OCI-LY7 (cell line): ENCODE data around the gene PPP2R1B. TPM values are rescaled to one million over a fixed set of nuclear protein-coding genes. Genes with fewer than 3 reads are reported as not detected.
"Not testable (repeated sequence)": the region's sequence is repeated elsewhere in the genome, so short reads cannot be mapped to it uniquely, and the experiment has no call there.

Source experiments
- BruUV-seq: library from RNA; stranded (reverse); fragments of 400-500 nt; replicated peaks from 2 replicates; lab custom pipeline; 2021; lab: Mats Ljungman, UMichigan
- CTCF ChIA-PET: fragments of 300-600 bp; sonication (Branson Sonifier 250); formaldehyde crosslinking; loops from one replicate; lab custom pipeline; 2022; ENCODE audit warnings: antibody characterized with exemption; ENCODE audit not compliant: unreplicated experiment; lab: Charles Lee
- POLR2A ChIA-PET: fragments of 300-600 bp; sonication (Branson Sonifier 250); formaldehyde crosslinking; loops from one replicate; lab custom pipeline; 2022; ENCODE audit warnings: antibody characterized with exemption; lab: Charles Lee
- DNase-seq: peaks from one replicate; pipeline ENCODE4 v3.0.0-alpha.2; 2015; ENCODE audit warnings: low spot score
- H2AFZ ChIP-seq: fragments of 200-600 bp; sonication (generic), shearing (Covaris generic); 2 replicates; pipeline ENCODE4 v1.6.1; 2014; ENCODE audit warnings: mild to moderate bottlenecking, antibody characterized with exemption, low read length, moderate library complexity
- H3K27ac ChIP-seq: fragments of 200-600 bp; sonication (generic); 2 replicates; pipeline ENCODE4 v1.5.1; 2014; ENCODE audit warnings: mixed run types, low read depth, mild to moderate bottlenecking, moderate library complexity, low read length, inconsistent platforms; ENCODE audit not compliant: poor library complexity, severe bottlenecking
- H3K36me3 ChIP-seq: fragments of 200-600 bp; sonication (generic); 2 replicates; pipeline ENCODE4 v1.6.1; 2014; ENCODE audit warnings: mild to moderate bottlenecking, antibody characterized with exemption, low read length, moderate library complexity, mixed read lengths; ENCODE audit not compliant: insufficient read depth
- H3K4me1 ChIP-seq: fragments of 200-600 bp; sonication (generic); 2 replicates; pipeline ENCODE4 v1.5.1; 2014; ENCODE audit warnings: mild to moderate bottlenecking, low read length; ENCODE audit not compliant: insufficient read depth, poor library complexity, severe bottlenecking
- H3K4me2 ChIP-seq: fragments of 200-600 bp; sonication (generic); 2 replicates; pipeline ENCODE4 v1.6.1; 2014; ENCODE audit warnings: mild to moderate bottlenecking, low read length
- H3K4me3 ChIP-seq: fragments of 200-600 bp; sonication (generic); 2 replicates; pipeline ENCODE4 v1.5.1; 2014; ENCODE audit warnings: mild to moderate bottlenecking, low read depth, low read length; ENCODE audit not compliant: poor library complexity, severe bottlenecking
- H3K79me2 ChIP-seq: fragments of 200-600 bp; sonication (generic); 2 replicates; pipeline ENCODE4 v1.6.1; 2016; ENCODE audit warnings: low read depth, mild to moderate bottlenecking, low read length, moderate library complexity, mixed read lengths; ENCODE audit not compliant: insufficient read depth
- H3K9me2 ChIP-seq: fragments of 200-600 bp; sonication (generic); 2 replicates; pipeline ENCODE4 v1.6.1; 2016; ENCODE audit warnings: mild to moderate bottlenecking, low read length, mixed read lengths; ENCODE audit not compliant: insufficient read depth
- H3K9me3 ChIP-seq: fragments of 200-600 bp; sonication (generic); 2 replicates; pipeline ENCODE4 v1.6.1; 2014; ENCODE audit warnings: mild to moderate bottlenecking, mixed run types, low read length, mixed read lengths
- H4K20me1 ChIP-seq: fragments of 200-600 bp; sonication (generic); 2 replicates; pipeline ENCODE4 v1.6.1; 2014; ENCODE audit warnings: mild to moderate bottlenecking, antibody characterized with exemption, low read length, moderate library complexity, mixed read lengths; ENCODE audit not compliant: insufficient read depth
- EZH2phosphoT487 ChIP-seq: fragments of 200-600 bp; sonication (generic); IDR thresholded peaks from 2 replicates; pipeline ENCODE4 v1.6.1; 2018; ENCODE audit warnings: low read depth, borderline replicate concordance, mild to moderate bottlenecking, mixed run types, antibody characterized with exemption, low read length, moderate library complexity, mixed read lengths
- intact Hi-C: fragments of 100-400 bp; cut with micrococcal nuclease; formaldehyde crosslinking; loops from one replicate; pipeline ENCODE4 v1.10.0; 2022; ENCODE audit not compliant: unreplicated experiment
- total RNA-seq, 2 experiments: library from RNA; depleted of rRNA in 1 of 2; stranded (reverse); fragments of >200 nt in 1 of 2; shearing (Covaris generic) in 1 of 2; gene quantifications; 2 replicates each; pipeline ENCODE4 v1.2.3, GENCODE V29; 2014 to 2022
- TF ChIP-seq, protein P1 (sequence below): fragments of 200-600 bp; sonication (generic); conservative IDR thresholded peaks from 2 replicates; pipeline ENCODE4 v1.5.1; 2014; ENCODE audit warnings: mild to moderate bottlenecking, antibody characterized with exemption, low read length, moderate library complexity, mixed read lengths

PPP2R1B gene
- total RNA-seq, 2 experiments from 2014 or later: 50.6 to 84.2 TPM

GRCh38 chr11:111719379-111719778, 46.8 kb downstream of the PPP2R1B start:
- Histone ChIP-seq H4K20me1 (no peaks in the 10 kb centered on the region), H3K4me2 (no peak overlapping the region), H3K9me3 (no peaks in the 10 kb centered on the region), H3K4me3 (no peak overlapping the region), H3K79me2 (no peaks in the 10 kb centered on the region), H3K27ac (no peak overlapping the region), H3K36me3 (peaks cover 70% of the 10 kb centered on the region), H2AFZ (no peak overlapping the region), H3K4me1 (peaks cover 22% of the 10 kb centered on the region), H3K9me2 (no peaks in the 10 kb centered on the region)
- intact Hi-C loops: no loop called here
- no peak for DNase-seq
- POLR2A ChIA-PET: no interaction called here
- CTCF ChIA-PET: no interaction called here
- TF ChIP-seq EZH2phosphoT487: no peak
- TF ChIP-seq, protein P1, sequence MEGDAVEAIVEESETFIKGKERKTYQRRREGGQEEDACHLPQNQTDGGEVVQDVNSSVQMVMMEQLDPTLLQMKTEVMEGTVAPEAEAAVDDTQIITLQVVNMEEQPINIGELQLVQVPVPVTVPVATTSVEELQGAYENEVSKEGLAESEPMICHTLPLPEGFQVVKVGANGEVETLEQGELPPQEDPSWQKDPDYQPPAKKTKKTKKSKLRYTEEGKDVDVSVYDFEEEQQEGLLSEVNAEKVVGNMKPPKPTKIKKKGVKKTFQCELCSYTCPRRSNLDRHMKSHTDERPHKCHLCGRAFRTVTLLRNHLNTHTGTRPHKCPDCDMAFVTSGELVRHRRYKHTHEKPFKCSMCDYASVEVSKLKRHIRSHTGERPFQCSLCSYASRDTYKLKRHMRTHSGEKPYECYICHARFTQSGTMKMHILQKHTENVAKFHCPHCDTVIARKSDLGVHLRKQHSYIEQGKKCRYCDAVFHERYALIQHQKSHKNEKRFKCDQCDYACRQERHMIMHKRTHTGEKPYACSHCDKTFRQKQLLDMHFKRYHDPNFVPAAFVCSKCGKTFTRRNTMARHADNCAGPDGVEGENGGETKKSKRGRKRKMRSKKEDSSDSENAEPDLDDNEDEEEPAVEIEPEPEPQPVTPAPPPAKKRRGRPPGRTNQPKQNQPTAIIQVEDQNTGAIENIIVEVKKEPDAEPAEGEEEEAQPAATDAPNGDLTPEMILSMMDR: no peak
- no TSS peak for BruUV-seq

DNA sequence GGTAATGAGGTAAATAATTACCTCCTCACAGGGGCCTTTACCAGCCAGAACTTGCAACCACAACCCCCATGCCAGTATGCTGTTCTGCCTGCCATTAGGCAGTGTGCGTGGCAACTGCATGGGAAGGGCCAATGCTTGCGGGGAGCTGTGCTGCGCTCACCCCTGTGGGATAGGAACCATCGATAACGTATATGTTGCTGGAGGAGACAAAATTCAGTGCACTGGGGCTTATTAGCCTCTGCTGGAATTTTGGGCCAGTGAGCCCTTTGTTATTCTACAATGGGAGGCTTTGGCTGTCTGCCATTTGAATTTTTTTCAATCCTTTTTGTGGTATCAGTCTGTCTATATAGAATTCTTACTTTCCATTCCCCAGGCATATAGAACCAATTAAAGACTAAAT, 47.3 kb downstream of the PPP2R1B start:
- Histone ChIP-seq H3K4me2 (no peak overlapping the region), H3K4me3 (no peak overlapping the region), H3K79me2 (no peaks in the 10 kb centered on the region), H3K9me3 (no peaks in the 10 kb centered on the region), H3K4me1 (peaks cover 27% of the 10 kb centered on the region), H3K9me2 (no peaks in the 10 kb centered on the region), H2AFZ (no peak overlapping the region), H4K20me1 (no peaks in the 10 kb centered on the region), H3K36me3 (peaks cover 70% of the 10 kb centered on the region), H3K27ac (no peak overlapping the region)
- no TSS peak for BruUV-seq
- CTCF ChIA-PET: no interaction called here
- POLR2A ChIA-PET: interaction anchor here (0.7 kb wide), 1 partner anchor 16 kb away, joined by 3 read pairs; no protein-coding TSS in a partner anchor
- intact Hi-C loops: no loop called here
- TF ChIP-seq, protein P1: no peak
- no peak for TF ChIP-seq EZH2phosphoT487
- DNase-seq: no peak

- Histone ChIP-seq H3K27ac (no peak overlapping the region), H3K4me1 (peaks cover 27% of the 10 kb centered on the region), H3K9me2 (no peaks in the 10 kb centered on the region), H3K79me2 (no peaks in the 10 kb centered on the region), H3K36me3 (peaks cover 69% of the 10 kb centered on the region), H3K4me2 (no peak overlapping the region), H2AFZ (no peak overlapping the region), H4K20me1 (no peaks in the 10 kb centered on the region), H3K4me3 (no peak overlapping the region), H3K9me3 (no peaks in the 10 kb centered on the region)
- intact Hi-C loops: no loop called here
- TF ChIP-seq, protein P1: no peak
- ChIA-PET POLR2A (interaction anchor here (0.7 kb wide), 1 partner anchor 16 kb away, joined by 3 read pairs; no protein-coding TSS in a partner anchor), CTCF (no interaction called here)
- no peak for DNase-seq
- BruUV-seq: no TSS peak
These were observed 47.8 kb downstream of the PPP2R1B start for GRCh38 chr11:111718436-111718835.

- H3K9me3 ChIP-seq, H4K20me1 ChIP-seq, H2AFZ ChIP-seq, H3K4me2 ChIP-seq, H3K9me2 ChIP-seq, H3K4me3 ChIP-seq, CTCF ChIA-PET, BruUV-seq, H3K79me2 ChIP-seq, DNase-seq, H3K27ac ChIP-seq, intact Hi-C loops: not testable (repeated sequence)
- POLR2A ChIA-PET: interaction anchor here (0.6 kb wide), 2 partner anchors 12 to 49 kb away, joined by 4 to 8 read pairs; no protein-coding TSS in a partner anchor
- H3K4me1 ChIP-seq: peaks cover 27% of the 10 kb centered on the region
- peaks cover 68% of the 10 kb centered on the region for H3K36me3 ChIP-seq
These were observed 48.5 kb downstream of the PPP2R1B start for GRCh38 chr11:111717660-111718059.
